Endodermal cell (in vitro differentiated cells): ENCODE results near the gene SEC24A. TPM values are rescaled to one million over a fixed set of nuclear protein-coding genes. Genes with fewer than 3 reads are reported as not detected.

ENCODE experiments used
- DNase-seq: peaks from one replicate; pipeline ENCODE4 v3.0.0-alpha.2; 2017
- H3K27ac ChIP-seq: 2 replicates; pipeline ENCODE4 v1.5.1; 2013; ENCODE audit warnings: mild to moderate bottlenecking, low read depth, low read length, moderate library complexity
- H3K27me3 ChIP-seq: 2 replicates; pipeline ENCODE4 v1.6.1; 2013; ENCODE audit warnings: mild to moderate bottlenecking, low read length, moderate library complexity; ENCODE audit not compliant: insufficient read depth, control insufficient read depth, poor library complexity, severe bottlenecking
- H3K36me3 ChIP-seq: 2 replicates; pipeline ENCODE4 v1.7.0; 2013; ENCODE audit warnings: mild to moderate bottlenecking, low read length, moderate library complexity; ENCODE audit not compliant: control insufficient read depth, insufficient read depth
- H3K4me1 ChIP-seq: one replicate; pipeline ENCODE4 v1.7.0; 2013; ENCODE audit warnings: low read length; ENCODE audit not compliant: control insufficient read depth, insufficient read depth
- H3K4me3 ChIP-seq: 2 replicates; pipeline ENCODE4 v1.5.1; 2013; ENCODE audit warnings: mild to moderate bottlenecking, low read length, moderate library complexity
- H3K9ac ChIP-seq: 2 replicates; pipeline ENCODE4 v1.6.1; 2013; ENCODE audit warnings: mild to moderate bottlenecking, low read length, moderate library complexity; ENCODE audit not compliant: poor library complexity, severe bottlenecking; ENCODE audit errors: extremely low read depth
- H3K9me3 ChIP-seq: 2 replicates; pipeline ENCODE4 v1.6.1; 2013; ENCODE audit warnings: mild to moderate bottlenecking, low read length, moderate library complexity; ENCODE audit not compliant: control insufficient read depth
- H3K27ac Mint-ChIP-seq: 2 replicates; pipeline ENCODE4 v1.8.0; 2020; ENCODE audit warnings: mixed read lengths
- H3K27me3 Mint-ChIP-seq: 2 replicates; pipeline ENCODE4 v1.8.0; 2021; ENCODE audit warnings: mild to moderate bottlenecking, mixed read lengths; ENCODE audit not compliant: insufficient read depth
- H3K36me3 Mint-ChIP-seq: 2 replicates; pipeline ENCODE4 v1.8.0; 2020; ENCODE audit warnings: low read depth, mixed read lengths
- H3K4me1 Mint-ChIP-seq: 2 replicates; pipeline ENCODE4 v1.8.0; 2020; ENCODE audit warnings: mixed read lengths
- H3K4me3 Mint-ChIP-seq: 2 replicates; pipeline ENCODE4 v1.8.0; 2020; ENCODE audit warnings: mild to moderate bottlenecking, moderate library complexity, mixed read lengths
- H3K9me3 Mint-ChIP-seq: 2 replicates; pipeline ENCODE4 v1.8.0; 2020; ENCODE audit warnings: mild to moderate bottlenecking, mixed read lengths
- CTCF ChIP-seq: fragments of 200-600 bp; sonication (generic); conservative IDR thresholded peaks from 2 replicates; pipeline ENCODE4 v1.5.0; 2021; ENCODE audit warnings: antibody characterized with exemption, mild to moderate bottlenecking
- WGBS, 2 experiments: methylation state at CpG; one replicate each; pipeline versions ENCODE4 v1.1.5 to v1.1.7; 2013; ENCODE audit warnings: missing lambda C conversion rate in 2 of 2, mixed read lengths in 1 of 2; ENCODE audit not compliant: insufficient coverage in 1 of 2, insufficient read length in 1 of 2; 5-methylcytosine and 5-hydroxymethylcytosine counted together
- total RNA-seq, 2 donors: library from RNA; stranded (reverse); fragmentation: NEBNext Ultra II Directional in 1 of 2; extraction: Animal tissue kit (Norgen Biotek cat#: 25700) in 1 of 2; gene quantifications; 2 replicates in 1 of 2; 3 replicates in 1 of 2; pipeline ENCODE4 v1.2.1, GENCODE V29; 2021

SEC24A gene
- total RNA-seq, 2 donors from 2014 or later, result 26.5 to 32.1 TPM

- TF ChIP-seq CTCF, result no peak
- no peak overlapping the region for H3K4me3 Mint-ChIP-seq
- no peak overlapping the region for H3K9ac ChIP-seq
- peaks cover 64% of the 10 kb centered on the region for H3K36me3 ChIP-seq
- peaks cover 57% of the 10 kb centered on the region for H3K36me3 Mint-ChIP-seq
- no peak for DNase-seq
- H3K4me1 ChIP-seq, result peaks cover 4% of the 10 kb centered on the region
- H3K4me1 Mint-ChIP-seq, result peaks cover 9% of the 10 kb centered on the region
- H3K27me3 ChIP-seq, result no peaks in the 10 kb centered on the region
- H3K27ac ChIP-seq, result no peak overlapping the region
- no peaks in the 10 kb centered on the region for H3K27me3 Mint-ChIP-seq
- H3K9me3 Mint-ChIP-seq, result no peaks in the 10 kb centered on the region
- H3K4me3 ChIP-seq, result no peak overlapping the region
- no peaks in the 10 kb centered on the region for H3K9me3 ChIP-seq
- WGBS, 2 experiments, result 88 to 94% methylated on average over 3 of the region's 3 CpGs
- H3K27ac Mint-ChIP-seq, result no peak overlapping the region
Observed at GRCh38 chr5:134608555-134608954, 40.0 kb upstream of the SEC24A start.

GRCh38 chr5:134609232-134609851, 39.2 kb upstream of the SEC24A start:
- H3K4me1 Mint-ChIP-seq, result peaks cover 12% of the 10 kb centered on the region
- H3K9me3 Mint-ChIP-seq, result no peaks in the 10 kb centered on the region
- Histone ChIP-seq H3K4me1 (peaks cover 4% of the 10 kb centered on the region), H3K27me3 (no peaks in the 10 kb centered on the region), H3K9me3 (no peaks in the 10 kb centered on the region), H3K36me3 (peaks cover 57% of the 10 kb centered on the region), H3K27ac (no peak overlapping the region), H3K9ac (no peak overlapping the region), H3K4me3 (no peak overlapping the region)
- H3K36me3 Mint-ChIP-seq, result peaks cover 56% of the 10 kb centered on the region
- WGBS, 2 experiments, result 86 to 90% methylated on average over 2 to 3 of the region's 3 CpGs
- H3K27ac Mint-ChIP-seq, result no peak overlapping the region
- TF ChIP-seq CTCF, result no peak
- H3K27me3 Mint-ChIP-seq, result no peaks in the 10 kb centered on the region
- DNase-seq, result no peak
- no peak overlapping the region for H3K4me3 Mint-ChIP-seq

GRCh38 chr5:134610725-134611124, 37.9 kb upstream of the SEC24A start:
- Mint-ChIP-seq H3K27me3 (no peaks in the 10 kb centered on the region), H3K36me3 (peaks cover 48% of the 10 kb centered on the region), H3K4me3 (no peak overlapping the region), H3K27ac (no peak overlapping the region), H3K9me3 (no peaks in the 10 kb centered on the region), H3K4me1 (peaks cover 15% of the 10 kb centered on the region)
- Histone ChIP-seq H3K9me3 (no peaks in the 10 kb centered on the region), H3K9ac (no peak overlapping the region), H3K36me3 (peaks cover 44% of the 10 kb centered on the region), H3K4me3 (no peak overlapping the region), H3K27ac (no peak overlapping the region), H3K27me3 (no peaks in the 10 kb centered on the region), H3K4me1 (peaks cover 4% of the 10 kb centered on the region)
- no peak for DNase-seq
- TF ChIP-seq CTCF, result no peak
